HG03097 (cell line): ENCODE measurements around the gene CACNA1C.
"Not testable (repeated sequence)": the region's sequence is repeated elsewhere in the genome, so short reads cannot be mapped to it uniquely, and the experiment has no call there.

ENCODE experiments used
- ATAC-seq: cut with Tn5 transposase; IDR thresholded peaks from one replicate; pipeline ENCODE4 v1.9.1; 2021; ENCODE audit not compliant: unreplicated experiment, low FRiP score

Gene CACNA1C

DNA sequence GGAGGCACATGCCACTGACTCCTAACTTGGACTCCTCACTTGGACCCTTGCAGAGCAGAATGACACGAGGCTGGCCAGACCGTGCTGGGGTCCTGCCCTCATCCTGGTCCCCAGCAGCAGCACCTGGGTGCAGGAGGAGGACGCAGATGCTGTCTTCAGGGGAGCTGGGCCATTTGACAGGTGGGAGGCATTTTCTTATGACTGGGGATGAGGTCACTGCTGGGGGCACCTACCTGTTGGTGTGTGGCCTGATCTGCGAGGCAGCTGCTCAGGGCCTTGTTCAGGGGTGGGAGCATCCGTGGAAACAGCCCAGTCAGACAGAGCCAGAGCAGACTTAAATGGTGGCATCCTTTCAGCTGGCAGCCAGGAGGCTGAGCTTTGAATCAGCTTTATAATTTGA lies 57.3 kb downstream of the CACNA1C start:
- no peak for ATAC-seq

GRCh38 chr12:2110849-2111566 lies 58.2 kb downstream of the CACNA1C start:
- ATAC-seq, result no peak

DNA sequence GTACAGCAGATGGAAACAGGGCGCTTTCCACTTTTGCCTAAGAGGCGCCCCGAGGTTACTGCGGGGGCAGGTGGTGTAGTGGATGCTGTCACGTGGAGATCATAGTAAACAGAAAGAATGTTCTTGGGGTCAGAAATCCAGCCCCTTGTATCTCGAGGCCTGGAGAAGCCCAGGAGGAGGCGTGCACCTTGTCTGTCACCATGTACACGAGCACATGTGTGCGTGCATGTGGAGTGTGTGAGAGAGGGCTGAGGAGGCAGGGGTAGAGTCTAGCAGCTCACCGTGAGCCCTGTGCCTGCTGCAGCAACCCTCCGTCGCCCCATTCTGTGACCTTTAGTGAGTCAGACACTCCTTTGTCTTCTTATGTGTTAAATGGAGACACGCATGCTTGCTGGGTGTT lies 59.0 kb downstream of the CACNA1C start:
- no peak for ATAC-seq

DNA sequence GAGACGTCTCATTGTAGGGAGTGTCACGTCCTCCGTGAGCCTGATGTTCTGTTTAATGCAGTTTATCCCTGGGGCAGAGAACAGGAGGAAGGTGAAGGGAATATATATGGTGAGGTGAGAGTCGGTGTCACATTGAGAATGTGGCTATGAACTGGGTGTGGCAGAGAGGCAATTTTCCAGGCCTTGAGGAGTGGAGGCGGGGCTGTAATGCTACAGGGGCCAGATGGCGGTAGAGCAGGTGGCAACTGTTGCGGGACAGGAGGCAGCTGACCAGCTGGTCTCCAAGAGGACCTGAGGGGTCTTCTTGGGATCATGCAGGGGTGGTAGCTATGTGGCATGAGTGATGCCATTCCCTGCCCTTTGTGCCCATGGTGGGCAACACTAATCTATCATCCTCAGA lies 59.6 kb downstream of the CACNA1C start:
- no peak for ATAC-seq

- no peak for ATAC-seq
These were observed 60.5 kb downstream of the CACNA1C start for GRCh38 chr12:2113119-2113912.

GRCh38 chr12:2114071-2114470 lies 61.3 kb downstream of the CACNA1C start:
- no peak for ATAC-seq

DNA sequence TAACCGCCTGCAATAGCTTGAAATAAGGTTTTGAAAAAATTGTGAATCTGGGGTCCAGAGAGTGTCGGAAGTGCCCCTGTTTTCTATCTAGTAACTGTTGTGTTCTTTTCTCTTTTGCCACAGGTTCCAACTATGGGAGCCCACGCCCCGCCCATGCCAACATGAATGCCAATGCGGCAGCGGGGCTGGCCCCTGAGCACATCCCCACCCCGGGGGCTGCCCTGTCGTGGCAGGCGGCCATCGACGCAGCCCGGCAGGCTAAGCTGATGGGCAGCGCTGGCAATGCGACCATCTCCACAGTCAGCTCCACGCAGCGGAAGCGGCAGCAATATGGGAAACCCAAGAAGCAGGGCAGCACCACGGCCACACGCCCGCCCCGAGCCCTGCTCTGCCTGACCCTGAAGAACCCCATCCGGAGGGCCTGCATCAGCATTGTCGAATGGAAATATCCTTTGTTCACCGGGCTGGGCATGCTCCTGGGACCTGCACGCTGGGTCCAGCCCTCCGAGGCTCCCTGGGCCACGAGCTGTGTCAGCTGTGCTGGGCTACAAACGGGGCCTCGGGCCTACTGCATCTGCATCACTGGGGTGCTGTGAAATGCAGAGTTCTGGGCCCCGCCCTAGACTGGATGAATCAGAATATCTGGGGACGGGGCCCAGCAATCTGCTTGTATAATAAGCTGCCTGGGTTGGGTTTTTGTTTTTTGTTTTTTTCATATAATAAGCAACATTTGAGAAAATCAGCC lies 62.5 kb downstream of the CACNA1C start:
- no peak for ATAC-seq

DNA sequence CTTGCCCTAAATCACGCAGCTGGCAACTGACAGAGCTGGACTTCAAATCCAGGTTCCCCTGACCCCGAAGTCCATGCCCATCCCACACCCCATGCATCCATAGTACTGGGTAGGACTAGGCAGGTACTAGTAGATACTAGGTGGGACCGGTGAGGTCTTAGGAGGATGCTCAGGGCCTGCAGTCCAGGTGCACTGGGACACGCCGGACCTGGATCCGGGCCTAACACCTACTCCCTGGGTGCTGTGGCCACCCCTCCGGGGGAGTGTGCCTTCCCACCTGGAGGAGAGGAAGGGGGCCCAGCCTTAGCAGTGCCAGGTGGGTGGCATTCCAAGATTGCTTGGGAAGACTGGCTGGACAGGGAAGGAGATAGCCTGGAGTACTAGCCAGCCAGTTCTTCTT lies 64.8 kb downstream of the CACNA1C start:
- ATAC-seq, result no peak

GRCh38 chr12:2118061-2118460 lies 65.3 kb downstream of the CACNA1C start:
- no peak for ATAC-seq

DNA sequence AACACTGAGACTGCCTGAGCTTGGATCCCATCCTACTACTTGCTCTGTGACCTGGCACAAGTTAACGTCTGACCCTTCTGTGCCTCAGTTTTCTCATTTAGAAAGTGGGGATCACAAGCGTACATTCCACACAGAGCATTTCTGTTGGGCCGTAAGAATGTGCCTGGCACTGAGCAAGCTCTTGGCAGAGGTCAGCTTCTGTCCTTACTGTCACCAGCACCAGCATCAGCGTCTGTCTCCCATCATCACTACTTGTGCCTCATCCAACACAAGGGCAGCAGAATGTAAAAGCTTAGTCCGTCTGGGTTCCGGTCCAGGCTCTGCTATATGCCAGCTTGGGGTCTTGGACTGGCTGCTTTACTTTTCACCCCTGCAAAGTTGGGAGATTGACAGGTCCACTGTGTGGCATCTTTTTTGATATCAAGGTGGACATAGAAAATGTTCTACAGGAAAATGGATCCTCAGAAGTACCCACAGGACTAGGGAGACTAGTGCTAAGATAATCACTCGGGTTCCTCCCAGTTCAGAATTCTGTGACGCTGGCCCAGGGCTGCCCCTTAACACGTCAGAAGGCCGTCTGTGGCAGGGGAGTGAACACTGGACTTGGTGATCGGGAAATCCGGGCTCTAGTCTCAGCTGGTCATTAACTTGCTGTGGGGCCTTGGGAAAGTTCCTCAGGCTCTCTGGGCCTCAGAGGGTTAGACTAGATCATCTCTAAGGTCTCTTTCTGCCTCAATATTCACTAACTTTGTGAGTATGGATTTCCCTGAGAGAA lies 65.9 kb downstream of the CACNA1C start:
- ATAC-seq, result no peak

GRCh38 chr12:2119266-2119665 lies 66.5 kb downstream of the CACNA1C start:
- ATAC-seq, result no peak

- no peak for ATAC-seq
These were observed 68.4 kb downstream of the CACNA1C start for GRCh38 chr12:2120982-2121758.

DNA sequence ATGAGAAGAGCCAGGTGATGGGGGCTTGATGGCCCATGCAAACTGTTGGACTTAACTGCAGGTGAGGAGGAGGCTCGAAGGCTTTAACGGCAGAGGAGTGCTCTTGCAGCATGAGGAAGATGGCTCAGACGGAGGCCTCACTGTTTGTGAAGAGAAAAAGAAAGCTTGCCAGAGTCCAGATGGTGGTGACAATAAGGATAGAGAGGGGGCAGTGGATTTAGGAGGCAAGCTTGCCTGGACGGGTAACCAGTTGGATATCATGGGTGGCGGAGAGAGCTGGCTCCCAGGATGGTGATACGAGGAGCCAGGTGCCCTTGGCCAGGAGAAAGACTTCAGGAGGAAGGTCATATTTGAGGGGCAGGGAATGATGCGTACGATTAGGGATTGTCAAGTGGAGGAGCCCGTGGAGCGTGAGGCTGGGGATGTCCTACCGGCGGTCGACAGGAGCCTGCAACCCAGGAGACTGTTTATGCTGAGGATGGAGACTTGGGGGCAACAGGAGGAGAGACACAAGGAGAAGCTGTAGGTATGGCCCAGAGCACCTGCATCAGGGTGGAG lies 71.8 kb downstream of the CACNA1C start:
- ATAC-seq, result no peak

GRCh38 chr12:2125651-2126522 lies 73.1 kb downstream of the CACNA1C start:
- ATAC-seq, result no peak

DNA sequence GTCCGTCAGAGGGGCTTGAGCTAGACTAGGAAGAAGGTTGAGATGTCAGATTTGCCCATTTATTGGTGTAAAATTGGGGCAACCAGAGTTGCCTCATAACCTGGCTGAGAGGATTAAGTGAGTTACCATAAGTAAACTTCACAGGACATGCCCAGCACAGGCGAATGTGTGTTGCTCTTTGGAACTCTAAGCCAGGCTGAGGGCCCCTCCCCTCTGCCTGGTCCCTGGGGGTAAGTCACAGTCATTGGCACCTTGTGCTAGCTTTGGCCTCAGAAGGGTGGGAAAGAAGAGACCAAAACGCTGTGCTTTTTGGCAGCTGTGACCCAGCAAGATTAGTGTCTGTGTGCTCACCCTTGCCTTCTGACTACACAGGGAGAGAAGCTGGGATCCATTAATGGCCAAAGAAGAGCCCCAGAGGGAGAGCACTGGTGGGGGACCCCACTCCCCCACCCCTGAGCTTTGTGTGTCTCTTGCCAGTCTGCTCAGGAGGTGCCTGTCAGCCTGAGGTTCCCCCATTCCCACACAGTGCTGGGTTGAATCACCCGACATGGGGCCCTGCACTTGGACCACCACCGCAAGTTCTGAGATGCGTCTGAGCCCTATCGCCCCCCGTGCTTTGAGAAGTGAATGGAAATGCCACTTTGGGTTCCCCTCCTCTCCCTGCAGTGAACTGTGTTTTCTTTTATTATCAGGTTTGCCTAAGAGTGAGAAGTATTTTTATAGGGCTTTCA lies 74.1 kb downstream of the CACNA1C start:
- no peak for ATAC-seq

GRCh38 chr12:2129076-2129475 lies 76.3 kb downstream of the CACNA1C start:
- no peak for ATAC-seq

- ATAC-seq, result not testable (repeated sequence)
These were observed 83.1 kb downstream of the CACNA1C start for GRCh38 chr12:2135661-2136418.
